Measurements from ENCODE around the gene KISS1. TPM values are rescaled to one million over a fixed set of nuclear protein-coding genes. Genes with fewer than 3 reads are reported as not detected.

KISS1 gene
- total and polyA plus RNA-seq, 12 donors: 0.34 to 0.50 TPM; not detected in 10

GRCh38 chr1:204194080-204194479, 2.2 kb downstream of the KISS1 start:
- TF ChIP-seq CTCF (IDR thresholded peaks at IDR 0.05) (no peak), POLR2A (IDR thresholded peaks at IDR 0.05) (no peak)
- Histone ChIP-seq H3K36me3 (replicated peaks in 1 of 2) (no peaks in the 10 kb centered on the region), H3K4me1 (replicated peaks in 1 of 2) (no peaks in the 10 kb centered on the region), H3K9me3 (replicated peaks in 1 of 3) (no peaks in the 10 kb centered on the region), H3K27ac (no peak overlapping the region), H3K4me3 (no peak overlapping the region), H3K27me3 (peaks cover 6% of the 10 kb centered on the region)
- DNase-seq: no peak
- WGBS, 4 donors: 83 to 91% (median 87%) methylated on average over 2 of the region's 2 CpGs
- intact Hi-C loops (cut with DNase I): no loop called here

GRCh38 chr1:204192589-204193352, 3.5 kb downstream of the KISS1 start:
- Histone ChIP-seq H3K9me3 (replicated peaks in 1 of 3) (no peaks in the 10 kb centered on the region), H3K4me3 (no peak overlapping the region), H3K27ac (no peak overlapping the region), H3K36me3 (replicated peaks in 1 of 2) (no peaks in the 10 kb centered on the region), H3K27me3 (peaks cover 15% of the 10 kb centered on the region), H3K4me1 (replicated peaks in 1 of 2) (no peaks in the 10 kb centered on the region)
- TF ChIP-seq CTCF (IDR thresholded peaks at IDR 0.05) (no peak), POLR2A (IDR thresholded peaks at IDR 0.05) (no peak)
- intact Hi-C loops (cut with DNase I): no loop called here
- DNase-seq: no peak
- 74 to 82% (median 79%) methylated on average over 3 of the region's 3 CpGs for WGBS, 4 donors

- H3K27me3 ChIP-seq: peaks cover 19% of the 10 kb centered on the region
- H3K36me3 ChIP-seq (replicated peaks in 1 of 2): no peaks in the 10 kb centered on the region
- no peak overlapping the region for H3K4me3 ChIP-seq
- H3K4me1 ChIP-seq (replicated peaks in 1 of 2): no peaks in the 10 kb centered on the region
- intact Hi-C loops (cut with DNase I): no loop called here
- no peak overlapping the region for H3K27ac ChIP-seq
- TF ChIP-seq CTCF (IDR thresholded peaks at IDR 0.05) (no peak), POLR2A (IDR thresholded peaks at IDR 0.05) (no peak)
- 88 to 95% (median 94%) methylated on average over 2 of the region's 2 CpGs for WGBS, 4 donors
- H3K9me3 ChIP-seq (replicated peaks in 1 of 3): no peaks in the 10 kb centered on the region
- DNase-seq: no peak
These were observed 4.2 kb downstream of the KISS1 start for GRCh38 chr1:204192046-204192445.

- TF ChIP-seq CTCF (IDR thresholded peaks at IDR 0.05) (no peak), POLR2A (IDR thresholded peaks at IDR 0.05) (no peak)
- no peak for DNase-seq
- H3K36me3 ChIP-seq (replicated peaks in 1 of 2): no peaks in the 10 kb centered on the region
- H3K27me3 ChIP-seq: peaks cover 19% of the 10 kb centered on the region
- no peak overlapping the region for H3K4me3 ChIP-seq
- 77 to 97% (median 89%) methylated on average over 5 to 7 of the region's 7 CpGs for WGBS, 4 donors
- H3K4me1 ChIP-seq (replicated peaks in 1 of 2): no peaks in the 10 kb centered on the region
- intact Hi-C loops (cut with DNase I): no loop called here
- no peak overlapping the region for H3K27ac ChIP-seq
- no peaks in the 10 kb centered on the region for H3K9me3 ChIP-seq (replicated peaks in 1 of 3)
These were observed 4.8 kb downstream of the KISS1 start for GRCh38 chr1:204191456-204191855.

Data from adrenal gland (tissue), 12 donors.